Activated CD4-positive, alpha-beta T cell treated with anti-CD3 and anti-CD28 coated beads, Interleukin-2, amount 10 ng/mL, durations not matched to agents 24 days and 14 days (primary cell): Measurements from ENCODE around the gene TBL2. TPM values are rescaled to one million over a fixed set of nuclear protein-coding genes. Genes with fewer than 3 reads are reported as not detected.

Source experiments
- DNase-seq: peaks from one replicate; pipeline ENCODE4 v3.0.0; 2022
- H3K27ac Mint-ChIP-seq: one replicate; pipeline ENCODE4 v1.8.0; 2022; ENCODE audit warnings: mild to moderate bottlenecking, mixed read lengths
- H3K27me3 Mint-ChIP-seq: one replicate; pipeline ENCODE4 v1.8.0; 2022; ENCODE audit warnings: mixed read lengths
- H3K36me3 Mint-ChIP-seq: one replicate; pipeline ENCODE4 v1.8.0; 2022; ENCODE audit warnings: low read depth, mild to moderate bottlenecking, mixed read lengths
- H3K4me1 Mint-ChIP-seq: one replicate; pipeline ENCODE4 v1.8.0; 2021; ENCODE audit warnings: mixed read lengths
- H3K4me3 Mint-ChIP-seq: one replicate; pipeline ENCODE4 v1.8.0; 2022; ENCODE audit warnings: mild to moderate bottlenecking, moderate library complexity, mixed read lengths
- H3K9me3 Mint-ChIP-seq: one replicate; pipeline ENCODE4 v1.8.0; 2021; ENCODE audit warnings: mixed read lengths
- intact Hi-C: fragments of 100-400 bp; cut with micrococcal nuclease; formaldehyde crosslinking; loops from one replicate; pipeline ENCODE4 v1.15.1; 2023
- total RNA-seq: library from RNA; stranded (reverse); gene quantifications from 2 replicates; pipeline ENCODE4 v1.2.3, GENCODE V29; 2022

The TBL2 gene
- total RNA-seq, 1 donor from 2014 or later = 49.1 TPM

DNA sequence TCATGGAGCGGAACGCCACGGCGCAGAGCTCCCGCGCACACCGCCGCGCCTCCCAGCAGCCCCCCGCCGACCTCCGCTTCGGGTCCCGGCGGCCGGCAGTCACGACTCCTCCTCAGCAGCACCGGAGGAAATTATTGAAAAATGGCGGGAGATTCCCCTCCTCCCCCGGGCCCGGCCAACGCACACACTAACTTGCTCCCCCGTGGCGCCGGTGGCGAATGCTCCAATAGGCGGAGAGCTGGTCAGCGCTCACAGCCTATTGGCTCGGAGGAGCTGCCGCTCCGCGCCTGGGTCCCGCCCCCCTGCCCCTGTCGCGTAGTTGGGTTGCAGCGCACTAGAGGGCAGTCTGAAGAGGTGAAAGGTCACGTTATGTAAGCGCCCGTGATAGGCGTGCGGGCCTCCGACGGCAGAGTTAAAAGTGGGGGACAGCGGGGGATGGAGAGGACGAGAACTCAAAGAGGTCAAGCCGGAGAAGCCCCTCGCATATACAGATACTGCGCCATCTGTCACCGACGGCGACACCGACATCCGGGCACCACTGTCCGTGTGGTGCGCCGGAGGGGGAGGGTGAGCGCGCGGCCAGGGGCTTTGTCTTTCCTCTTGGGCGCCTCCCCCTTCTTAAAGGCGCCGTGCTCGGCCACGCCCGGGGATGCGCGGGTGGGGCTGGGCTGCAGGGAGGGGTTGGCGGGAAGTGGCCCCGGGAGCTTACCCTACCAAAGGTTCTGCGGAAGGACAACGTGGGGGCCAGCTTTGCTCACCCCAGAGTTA, 56.1 kb downstream of the TBL2 start, which contains the start of gene BAZ1B:
TSS of gene BAZ1B (minus strand) at position 189 of the 768 bp plus-strand sequence. CDS start 360 bp downstream, outside the sequence.
- H3K36me3 Mint-ChIP-seq = peaks cover 34% of the 10 kb centered on the region
- no peaks in the 10 kb centered on the region for H3K9me3 Mint-ChIP-seq
- DNase-seq = peak; percentile 99
- H3K27ac Mint-ChIP-seq = peak within 1 kb of the TSS; percentile 94
- no peaks in the 10 kb centered on the region for H3K27me3 Mint-ChIP-seq
- peak within 1 kb of the TSS; percentile 94 for H3K4me3 Mint-ChIP-seq
- H3K4me1 Mint-ChIP-seq = peaks cover 50% of the 10 kb centered on the region
- intact Hi-C loops = loop anchor here (1.0 to 5.0 kb wide), 6 partner anchors 35 to 216 kb away; partner anchors contain the start of genes ABHD11, BCL7B, BUD23 and DNAJC30

DNA sequence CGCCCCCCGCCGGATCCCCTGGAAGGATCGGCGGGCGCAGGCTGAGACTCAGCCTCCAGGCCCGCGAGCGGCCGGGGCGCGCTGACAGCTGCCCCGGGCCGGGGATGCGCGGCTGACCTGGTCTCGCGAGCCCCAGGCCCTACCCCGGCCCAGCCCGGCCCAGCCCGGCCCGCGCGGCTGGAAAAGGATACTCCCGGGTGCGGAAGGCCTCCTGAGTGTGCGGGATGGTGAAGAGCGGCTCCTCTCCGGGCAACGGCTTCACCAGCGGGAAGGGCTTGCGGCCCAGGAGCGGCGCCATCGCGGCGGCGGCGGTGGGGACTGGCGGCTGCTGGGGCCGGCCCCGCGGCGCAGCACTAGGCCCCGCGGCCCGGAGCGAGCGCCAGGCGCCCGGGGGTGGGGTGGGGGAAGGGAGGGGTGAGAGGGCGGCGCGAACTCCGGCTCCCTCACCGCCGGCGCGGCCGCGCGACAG, 56.7 kb downstream of the TBL2 start:
- Mint-ChIP-seq H3K4me3 (peak overlapping the region; percentile 94), H3K9me3 (no peaks in the 10 kb centered on the region), H3K36me3 (peaks cover 40% of the 10 kb centered on the region), H3K27me3 (no peaks in the 10 kb centered on the region), H3K27ac (peak overlapping the region; percentile 65), H3K4me1 (peaks cover 48% of the 10 kb centered on the region)
- intact Hi-C loops = loop anchor here (1.0 to 5.0 kb wide), 6 partner anchors 36 to 217 kb away; partner anchors contain the start of genes ABHD11, BCL7B, BUD23 and DNAJC30
- DNase-seq = no peak

DNA sequence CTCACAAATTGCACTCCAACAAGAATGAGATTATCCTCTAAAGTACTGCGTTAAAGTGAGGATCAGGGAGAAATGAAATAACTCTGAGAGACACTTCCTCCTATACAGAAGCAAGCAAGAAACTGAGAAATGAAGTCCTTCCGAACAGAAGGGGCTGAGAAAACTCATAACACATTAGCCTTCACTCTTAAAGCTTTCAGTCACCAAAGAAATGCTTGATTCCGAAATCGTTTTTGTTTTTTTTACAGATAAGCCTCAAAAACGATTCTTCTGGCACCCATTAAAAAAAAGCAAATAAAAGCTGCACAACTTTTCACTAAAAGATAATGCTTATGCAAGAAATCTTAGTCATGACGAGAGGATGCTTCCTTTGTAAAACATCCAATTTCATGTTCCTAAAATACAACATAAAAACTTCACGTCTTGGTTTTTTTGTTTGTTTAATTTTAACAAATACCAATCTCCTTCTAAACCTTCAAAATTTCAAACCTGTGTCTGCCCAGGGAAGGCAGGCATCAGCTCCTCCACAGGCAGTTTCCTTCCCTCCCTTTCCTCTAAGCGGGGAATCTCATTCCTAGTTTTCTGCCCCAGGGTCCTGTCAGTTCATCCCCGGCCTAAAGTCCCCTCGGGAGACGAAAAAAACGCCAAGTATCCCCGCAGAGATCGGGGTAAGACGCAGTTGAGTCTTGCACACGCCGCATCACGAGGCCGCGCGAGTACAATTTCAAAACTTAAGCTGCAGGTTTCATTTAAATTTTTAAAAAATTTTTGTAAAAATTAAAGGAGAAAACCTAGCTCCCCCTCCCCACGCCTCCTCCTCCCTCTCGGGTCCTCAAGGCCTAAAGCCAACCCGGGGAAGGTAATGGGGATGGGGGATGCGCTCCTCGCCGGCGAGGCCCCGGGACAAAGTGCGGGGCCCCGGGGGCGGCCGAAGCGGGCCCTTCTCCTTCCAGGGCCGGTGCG, 57.4 kb downstream of the TBL2 start:
- no peak for DNase-seq
- intact Hi-C loops = loop anchor here (5.0 kb wide), 2 partner anchors 146 to 196 kb away; partner anchors contain the start of genes STX1A and VPS37D
- Mint-ChIP-seq H3K4me3 (peak overlapping the region; percentile 90), H3K27ac (peak overlapping the region; percentile 88), H3K4me1 (peaks cover 48% of the 10 kb centered on the region), H3K27me3 (no peaks in the 10 kb centered on the region), H3K36me3 (peaks cover 42% of the 10 kb centered on the region), H3K9me3 (no peaks in the 10 kb centered on the region)

DNA sequence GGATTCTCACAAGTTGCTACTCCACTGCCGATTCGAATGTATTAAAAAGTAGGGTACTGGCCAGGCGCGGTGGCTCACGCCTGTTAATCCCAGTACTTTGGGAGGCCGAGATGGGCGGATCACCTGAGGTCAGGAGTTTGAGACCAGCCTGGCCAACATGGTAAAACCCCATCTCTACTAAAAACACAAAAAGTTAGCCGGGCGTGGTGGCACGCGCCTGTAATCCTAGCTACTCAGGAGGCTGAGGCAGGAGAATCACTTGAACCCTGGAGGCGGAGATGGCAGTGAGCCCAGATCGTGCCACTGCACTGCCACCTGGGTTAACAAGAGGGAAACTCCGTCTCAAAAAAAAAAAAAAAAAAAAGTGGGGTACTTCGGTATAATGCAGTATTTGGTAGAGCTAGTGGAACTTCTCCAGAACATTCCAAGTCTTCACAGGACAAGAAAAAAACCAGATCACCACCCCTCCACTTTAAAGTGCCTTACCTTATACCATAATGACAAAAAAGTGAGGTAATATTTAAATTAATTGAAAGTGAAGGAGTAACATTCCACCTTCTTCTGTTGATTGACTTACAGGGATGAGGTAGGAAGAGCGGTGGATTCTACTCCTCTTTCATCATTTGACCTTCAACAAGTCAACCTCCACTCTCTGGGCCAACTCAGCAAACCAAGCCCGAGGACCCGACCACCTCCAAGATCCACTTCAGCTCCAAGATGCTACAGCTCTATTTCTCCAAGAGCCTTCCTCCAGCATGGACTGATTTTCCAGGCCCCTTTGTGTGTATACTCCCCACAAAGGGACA, 58.3 kb downstream of the TBL2 start:
- peak overlapping the region; percentile 88 for H3K27ac Mint-ChIP-seq
- peaks cover 44% of the 10 kb centered on the region for H3K4me1 Mint-ChIP-seq
- DNase-seq = peak; percentile 67
- intact Hi-C loops = loop anchor here (5.0 kb wide), 2 partner anchors 147 to 197 kb away; partner anchors contain the start of genes STX1A and VPS37D
- no peaks in the 10 kb centered on the region for H3K27me3 Mint-ChIP-seq
- no peaks in the 10 kb centered on the region for H3K9me3 Mint-ChIP-seq
- peaks cover 44% of the 10 kb centered on the region for H3K36me3 Mint-ChIP-seq
- peak overlapping the region; percentile 90 for H3K4me3 Mint-ChIP-seq

DNA sequence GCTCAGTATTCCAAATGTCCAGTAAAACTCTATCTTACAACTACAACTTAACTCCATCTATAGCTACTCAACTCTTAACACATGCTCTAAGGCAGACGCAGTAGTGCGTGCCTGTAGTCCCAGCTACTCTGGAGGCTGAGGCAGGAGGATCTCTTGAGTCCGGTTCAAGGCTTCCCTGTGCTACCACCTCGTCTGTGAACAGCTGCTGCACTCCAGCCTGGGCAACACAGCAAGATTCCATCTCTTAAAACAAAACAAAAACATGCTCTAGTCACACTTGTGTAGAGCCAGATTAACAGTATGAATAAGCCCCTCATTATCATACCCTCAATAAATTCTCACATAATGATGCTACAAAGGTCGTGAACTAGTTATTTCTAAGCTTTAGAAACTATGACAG, 59.9 kb downstream of the TBL2 start:
- H3K4me3 Mint-ChIP-seq = peak overlapping the region; percentile 90
- H3K4me1 Mint-ChIP-seq = peaks cover 39% of the 10 kb centered on the region
- H3K9me3 Mint-ChIP-seq = no peaks in the 10 kb centered on the region
- no peaks in the 10 kb centered on the region for H3K27me3 Mint-ChIP-seq
- no peak for DNase-seq
- H3K36me3 Mint-ChIP-seq = peaks cover 51% of the 10 kb centered on the region
- H3K27ac Mint-ChIP-seq = peak overlapping the region; percentile 70
- intact Hi-C loops = no loop called here

Other genes with a start within 250 kb of the TBL2 start
- gene FZD9, start 144.8 kb downstream of the TBL2 start, total RNA-seq = 0.50 and 0.75 TPM in 2 replicates
- 110 and 112 TPM in 2 replicates for gene BAZ1B, start 56.3 kb downstream of the TBL2 start, total RNA-seq
- 73.8 and 75.9 TPM in 2 replicates for gene BCL7B, start 20.9 kb downstream of the TBL2 start, total RNA-seq
- not detected in 2 replicates for gene MLXIPL, start 45.9 kb upstream of the TBL2 start, total RNA-seq
- gene VPS37D, start 89.3 kb upstream of the TBL2 start, total RNA-seq = 0.40 and 0.47 TPM in 2 replicates
- 9.4 and 10.9 TPM in 2 replicates for gene DNAJC30, start 104.9 kb upstream of the TBL2 start, total RNA-seq
- gene BUD23, start 105.0 kb upstream of the TBL2 start, total RNA-seq = 133 TPM in 2 replicates
- gene STX1A, start 141.1 kb upstream of the TBL2 start, total RNA-seq = 19.0 and 19.4 TPM in 2 replicates
- gene ABHD11, start 160.2 kb upstream of the TBL2 start, total RNA-seq = 20.8 and 23.0 TPM in 2 replicates
- gene CLDN3, start 191.7 kb upstream of the TBL2 start, total RNA-seq = not detected in 2 replicates